H7 (cell line): ENCODE measurements around the gene PTPN13. TPM values are rescaled to one million over a fixed set of nuclear protein-coding genes. Genes with fewer than 3 reads are reported as not detected.
A peak's percentile ranks its signal among the peaks of the same experiment; 100 is the strongest.

Experiments used
- DNase-seq: peaks from one replicate; pipeline ENCODE4 v3.0.0; 2012
- H3K27me3 ChIP-seq: 2 replicates; pipeline ENCODE4 v1.6.0; 2011; ENCODE audit warnings: mild to moderate bottlenecking, low read length; ENCODE audit not compliant: control insufficient read depth, insufficient read depth
- H3K36me3 ChIP-seq: replicated peaks from 2 replicates; pipeline ENCODE4 v1.5.1; 2011; ENCODE audit warnings: low read length; ENCODE audit not compliant: control insufficient read depth, insufficient read depth
- H3K4me3 ChIP-seq: 2 replicates; pipeline ENCODE4 v1.5.1; 2011; ENCODE audit warnings: low read depth, mild to moderate bottlenecking, control low read depth, low read length, moderate library complexity; ENCODE audit not compliant: insufficient read depth
- total RNA-seq: library from RNA; depleted of rRNA; stranded (reverse); fragments of >200 nt; shearing (Covaris generic); gene quantifications from 2 replicates; pipeline ENCODE4 v1.2.3, GENCODE V29; 2014; rRNA removed

Gene PTPN13
- 29.2 and 33.0 TPM in 2 replicates for total RNA-seq

- DNase-seq = peak; percentile 96
- peak within 1 kb of the TSS; percentile 77 for H3K4me3 ChIP-seq
- H3K27me3 ChIP-seq = no peaks in the 10 kb centered on the region
Measured at GRCh38 chr4:86593688-86594558, at the start of gene PTPN13. Gene PTPN13, plus strand, starts transcription at chr4:86594315. Its CDS starts 40,942 bp downstream, at chr4:86635257.

GRCh38 chr4:86547140-86547539 is 47.0 kb upstream of the PTPN13 start:
- H3K27me3 ChIP-seq = no peaks in the 10 kb centered on the region
- H3K4me3 ChIP-seq = no peak overlapping the region
- DNase-seq = no peak
- H3K36me3 ChIP-seq = no peaks in the 10 kb centered on the region

More at GRCh38 chr4:86593688-86594558, at the start of gene PTPN13:
- no peaks in the 10 kb centered on the region for H3K36me3 ChIP-seq

GRCh38 chr4:86549163-86549788 is 44.8 kb upstream of the PTPN13 start:
- DNase-seq = no peak
- Histone ChIP-seq H3K27me3 (no peaks in the 10 kb centered on the region), H3K4me3 (no peak overlapping the region), H3K36me3 (no peaks in the 10 kb centered on the region)

- Histone ChIP-seq H3K27me3 (no peaks in the 10 kb centered on the region), H3K36me3 (no peaks in the 10 kb centered on the region), H3K4me3 (no peak overlapping the region)
- no peak for DNase-seq
Measured at GRCh38 chr4:86551387-86551786, 42.7 kb upstream of the PTPN13 start.

GRCh38 chr4:86554646-86555045 is 39.5 kb upstream of the PTPN13 start:
- Histone ChIP-seq H3K4me3 (no peak overlapping the region), H3K36me3 (no peaks in the 10 kb centered on the region), H3K27me3 (no peaks in the 10 kb centered on the region)
- no peak for DNase-seq

GRCh38 chr4:86556791-86557415 is 37.2 kb upstream of the PTPN13 start:
- no peak for DNase-seq
- Histone ChIP-seq H3K36me3 (no peaks in the 10 kb centered on the region), H3K4me3 (no peak overlapping the region), H3K27me3 (no peaks in the 10 kb centered on the region)

GRCh38 chr4:86557526-86557925 is 36.6 kb upstream of the PTPN13 start:
- Histone ChIP-seq H3K27me3 (no peaks in the 10 kb centered on the region), H3K4me3 (no peak overlapping the region), H3K36me3 (no peaks in the 10 kb centered on the region)
- no peak for DNase-seq

GRCh38 chr4:86558258-86558657 is 35.9 kb upstream of the PTPN13 start:
- H3K4me3 ChIP-seq = no peak overlapping the region
- no peaks in the 10 kb centered on the region for H3K36me3 ChIP-seq
- H3K27me3 ChIP-seq = no peaks in the 10 kb centered on the region
- no peak for DNase-seq

- Histone ChIP-seq H3K4me3 (no peak overlapping the region), H3K27me3 (no peaks in the 10 kb centered on the region), H3K36me3 (no peaks in the 10 kb centered on the region)
- DNase-seq = no peak
Measured at GRCh38 chr4:86558797-86559196, 35.3 kb upstream of the PTPN13 start.

- H3K36me3 ChIP-seq = no peaks in the 10 kb centered on the region
- no peaks in the 10 kb centered on the region for H3K27me3 ChIP-seq
- no peak overlapping the region for H3K4me3 ChIP-seq
- DNase-seq = no peak
Measured at GRCh38 chr4:86560447-86560846, 33.7 kb upstream of the PTPN13 start.

- Histone ChIP-seq H3K36me3 (no peaks in the 10 kb centered on the region), H3K4me3 (no peak overlapping the region), H3K27me3 (no peaks in the 10 kb centered on the region)
- DNase-seq = no peak
Measured at GRCh38 chr4:86561256-86561655, 32.9 kb upstream of the PTPN13 start.

GRCh38 chr4:86563416-86563815 is 30.7 kb upstream of the PTPN13 start:
- DNase-seq = no peak
- H3K27me3 ChIP-seq = no peaks in the 10 kb centered on the region
- H3K4me3 ChIP-seq = no peak overlapping the region
- no peaks in the 10 kb centered on the region for H3K36me3 ChIP-seq

- no peak for DNase-seq
- no peaks in the 10 kb centered on the region for H3K27me3 ChIP-seq
- H3K36me3 ChIP-seq = no peaks in the 10 kb centered on the region
- no peak overlapping the region for H3K4me3 ChIP-seq
Measured at GRCh38 chr4:86564795-86565194, 29.3 kb upstream of the PTPN13 start.

- no peak for DNase-seq
- H3K4me3 ChIP-seq = no peak overlapping the region
- H3K27me3 ChIP-seq = no peaks in the 10 kb centered on the region
- no peaks in the 10 kb centered on the region for H3K36me3 ChIP-seq
Measured at GRCh38 chr4:86565651-86566050, 28.5 kb upstream of the PTPN13 start.
